ENCODE results near the gene GAPT. TPM values are rescaled to one million over a fixed set of nuclear protein-coding genes. Genes with fewer than 3 reads are reported as not detected.

GAPT gene
- total and polyA plus RNA-seq, 2 donors (not counting 1 experiment from before 2014, with no cell fraction given), result not detected

- Histone ChIP-seq H3K79me2 (ENCODE audit: control insufficient read depth, insufficient read depth, low read length) (peaks cover 22% of the 10 kb centered on the region), H4K20me1 (ENCODE audit: control insufficient read depth, extremely low read depth, insufficient read depth, low read length) (no peaks in the 10 kb centered on the region), H2AFZ (ENCODE audit: low read length) (no peak overlapping the region), H3K27ac (ENCODE audit: insufficient read depth, low read length) (no peak overlapping the region), H3K27me3 (ENCODE audit: control insufficient read depth, insufficient read depth, low read length) (no peaks in the 10 kb centered on the region), H3K4me1 (ENCODE audit: control insufficient read depth, extremely low read depth, insufficient read depth, low read length) (peaks cover 3% of the 10 kb centered on the region), H3K4me2 (ENCODE audit: extremely low read depth, insufficient read depth, low read length) (no peak overlapping the region), H3K9ac (ENCODE audit: insufficient read depth, low read length) (no peak overlapping the region), H3K36me3 (ENCODE audit: control insufficient read depth, insufficient read depth, low read length) (no peaks in the 10 kb centered on the region), H3K9me3 (ENCODE audit: control insufficient read depth, insufficient read depth, low read depth, low read length) (no peaks in the 10 kb centered on the region), H3K4me3 (replicated peaks in 1 of 4; ENCODE audit: control extremely low read depth in 1 of 4, insufficient read depth in 1 of 4, low read depth in 3 of 4, low read length in 4 of 4) (no peak overlapping the region)
- TF ChIP-seq EZH2 (IDR thresholded peaks at IDR 0.05; ENCODE audit: low read length, missing control alignments) (no peak), CTCF (conservative IDR thresholded peaks at IDR 0.05 in 1 of 2, IDR thresholded peaks at IDR 0.05 in 1 of 2; ENCODE audit: low read depth in 1 of 2, low read length in 2 of 2) (peak; percentile 43 to 47)
- peak; percentile 53 to 80 for DNase-seq (ENCODE audit: low read depth in 2 of 2)
Observed at GRCh38 chr5:58462623-58463230, 28.5 kb upstream of the GAPT start.

- TF ChIP-seq CTCF (conservative IDR thresholded peaks at IDR 0.05 in 1 of 2, IDR thresholded peaks at IDR 0.05 in 1 of 2; ENCODE audit: low read depth in 1 of 2, low read length in 2 of 2), result peak in 1 of 2 donors; percentile 8
- no peak for TF ChIP-seq EZH2 (IDR thresholded peaks at IDR 0.05; ENCODE audit: low read length, missing control alignments)
- no peaks in the 10 kb centered on the region for H3K36me3 ChIP-seq (ENCODE audit: control insufficient read depth, insufficient read depth, low read length)
Observed at GRCh38 chr5:58466939-58467338, 24.3 kb upstream of the GAPT start.

GRCh38 chr5:58469896-58470295, 21.3 kb upstream of the GAPT start:
- DNase-seq (ENCODE audit: low read depth in 2 of 2), result no peak
- Histone ChIP-seq H3K27me3 (ENCODE audit: control insufficient read depth, insufficient read depth, low read length) (no peaks in the 10 kb centered on the region), H3K4me3 (replicated peaks in 1 of 4; ENCODE audit: control extremely low read depth in 1 of 4, insufficient read depth in 1 of 4, low read depth in 3 of 4, low read length in 4 of 4) (no peak overlapping the region), H3K36me3 (ENCODE audit: control insufficient read depth, insufficient read depth, low read length) (no peaks in the 10 kb centered on the region), H3K4me2 (ENCODE audit: extremely low read depth, insufficient read depth, low read length) (no peak overlapping the region), H2AFZ (ENCODE audit: low read length) (no peak overlapping the region), H3K27ac (ENCODE audit: insufficient read depth, low read length) (no peak overlapping the region), H3K4me1 (ENCODE audit: control insufficient read depth, extremely low read depth, insufficient read depth, low read length) (no peaks in the 10 kb centered on the region), H3K79me2 (ENCODE audit: control insufficient read depth, insufficient read depth, low read length) (no peaks in the 10 kb centered on the region), H3K9me3 (ENCODE audit: control insufficient read depth, insufficient read depth, low read depth, low read length) (no peaks in the 10 kb centered on the region), H3K9ac (ENCODE audit: insufficient read depth, low read length) (no peak overlapping the region), H4K20me1 (ENCODE audit: control insufficient read depth, extremely low read depth, insufficient read depth, low read length) (no peaks in the 10 kb centered on the region)
- no peak for TF ChIP-seq CTCF (conservative IDR thresholded peaks at IDR 0.05 in 1 of 2, IDR thresholded peaks at IDR 0.05 in 1 of 2; ENCODE audit: low read depth in 1 of 2, low read length in 2 of 2)
- no peak for TF ChIP-seq EZH2 (IDR thresholded peaks at IDR 0.05; ENCODE audit: low read length, missing control alignments)

More at GRCh38 chr5:58466939-58467338, 24.3 kb upstream of the GAPT start:
- H3K4me1 ChIP-seq (ENCODE audit: control insufficient read depth, extremely low read depth, insufficient read depth, low read length), result peaks cover 2% of the 10 kb centered on the region
- peak; percentile 38 to 60 for DNase-seq (ENCODE audit: low read depth in 2 of 2)
- no peak overlapping the region for H3K9ac ChIP-seq (ENCODE audit: insufficient read depth, low read length)
- no peak overlapping the region for H3K27ac ChIP-seq (ENCODE audit: insufficient read depth, low read length)
- no peaks in the 10 kb centered on the region for H3K27me3 ChIP-seq (ENCODE audit: control insufficient read depth, insufficient read depth, low read length)
- H3K4me2 ChIP-seq (ENCODE audit: extremely low read depth, insufficient read depth, low read length), result no peak overlapping the region
- H4K20me1 ChIP-seq (ENCODE audit: control insufficient read depth, extremely low read depth, insufficient read depth, low read length), result no peaks in the 10 kb centered on the region
- H3K9me3 ChIP-seq (ENCODE audit: control insufficient read depth, insufficient read depth, low read depth, low read length), result no peaks in the 10 kb centered on the region
- no peaks in the 10 kb centered on the region for H3K79me2 ChIP-seq (ENCODE audit: control insufficient read depth, insufficient read depth, low read length)
- no peak overlapping the region for H3K4me3 ChIP-seq (replicated peaks in 1 of 4; ENCODE audit: control extremely low read depth in 1 of 4, insufficient read depth in 1 of 4, low read depth in 3 of 4, low read length in 4 of 4)
- H2AFZ ChIP-seq (ENCODE audit: low read length), result no peak overlapping the region
